HFF-Myc (cell line): ENCODE data around the gene WDFY2.
"Not testable (repeated sequence)": the region's sequence is repeated elsewhere in the genome, so short reads cannot be mapped to it uniquely, and the experiment has no call there.

Experiments used
- DNase-seq: peaks from one replicate; pipeline ENCODE4 v3.0.0-alpha.2; 2011; ENCODE audit warnings: low read depth; ENCODE audit errors: extremely low read depth
- H3K4me3 ChIP-seq: replicated peaks from 2 replicates; pipeline ENCODE4 v1.5.1; 2011; ENCODE audit warnings: low read depth, mild to moderate bottlenecking, control low read depth, low read length
- TF ChIP-seq, protein P1 (sequence below): IDR thresholded peaks from 2 replicates; pipeline ENCODE4 v1.5.1; 2012; ENCODE audit warnings: mild to moderate bottlenecking, low read depth, low read length, control low read depth; ENCODE audit errors: missing control alignments

WDFY2 gene

DNA sequence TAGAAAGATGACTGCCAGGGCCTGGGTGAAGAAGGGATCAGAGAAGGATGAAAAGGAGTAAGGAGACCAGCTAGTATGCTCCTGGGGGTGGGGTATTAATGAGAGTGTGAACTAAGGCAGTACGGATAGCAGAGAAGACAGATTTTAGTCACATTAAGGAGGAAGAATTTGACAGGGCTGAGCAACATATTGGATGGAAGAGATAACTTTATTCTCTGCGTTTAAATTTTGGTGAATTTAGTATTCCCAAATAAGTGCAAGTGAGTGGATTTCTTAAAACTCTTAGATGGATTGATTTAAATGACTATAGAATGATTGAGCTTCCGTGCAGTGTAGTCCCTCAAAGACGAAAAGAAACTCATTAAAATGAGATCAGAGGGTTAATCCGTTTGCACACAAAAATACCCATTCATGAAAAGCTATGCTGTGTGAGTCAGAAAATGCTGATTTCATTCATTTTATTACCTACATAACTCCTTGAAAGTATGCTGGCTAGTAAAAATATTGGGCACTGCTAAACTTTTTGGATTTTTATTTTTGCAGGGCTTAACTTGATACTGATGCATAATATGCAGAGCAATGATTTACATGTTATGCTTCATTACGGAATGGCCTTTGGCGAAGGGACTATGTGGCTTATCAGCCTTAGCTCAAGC is 54.1 kb downstream of the WDFY2 start:
- TF ChIP-seq, protein P1, sequence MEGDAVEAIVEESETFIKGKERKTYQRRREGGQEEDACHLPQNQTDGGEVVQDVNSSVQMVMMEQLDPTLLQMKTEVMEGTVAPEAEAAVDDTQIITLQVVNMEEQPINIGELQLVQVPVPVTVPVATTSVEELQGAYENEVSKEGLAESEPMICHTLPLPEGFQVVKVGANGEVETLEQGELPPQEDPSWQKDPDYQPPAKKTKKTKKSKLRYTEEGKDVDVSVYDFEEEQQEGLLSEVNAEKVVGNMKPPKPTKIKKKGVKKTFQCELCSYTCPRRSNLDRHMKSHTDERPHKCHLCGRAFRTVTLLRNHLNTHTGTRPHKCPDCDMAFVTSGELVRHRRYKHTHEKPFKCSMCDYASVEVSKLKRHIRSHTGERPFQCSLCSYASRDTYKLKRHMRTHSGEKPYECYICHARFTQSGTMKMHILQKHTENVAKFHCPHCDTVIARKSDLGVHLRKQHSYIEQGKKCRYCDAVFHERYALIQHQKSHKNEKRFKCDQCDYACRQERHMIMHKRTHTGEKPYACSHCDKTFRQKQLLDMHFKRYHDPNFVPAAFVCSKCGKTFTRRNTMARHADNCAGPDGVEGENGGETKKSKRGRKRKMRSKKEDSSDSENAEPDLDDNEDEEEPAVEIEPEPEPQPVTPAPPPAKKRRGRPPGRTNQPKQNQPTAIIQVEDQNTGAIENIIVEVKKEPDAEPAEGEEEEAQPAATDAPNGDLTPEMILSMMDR, result no peak
- no peak for DNase-seq

DNA sequence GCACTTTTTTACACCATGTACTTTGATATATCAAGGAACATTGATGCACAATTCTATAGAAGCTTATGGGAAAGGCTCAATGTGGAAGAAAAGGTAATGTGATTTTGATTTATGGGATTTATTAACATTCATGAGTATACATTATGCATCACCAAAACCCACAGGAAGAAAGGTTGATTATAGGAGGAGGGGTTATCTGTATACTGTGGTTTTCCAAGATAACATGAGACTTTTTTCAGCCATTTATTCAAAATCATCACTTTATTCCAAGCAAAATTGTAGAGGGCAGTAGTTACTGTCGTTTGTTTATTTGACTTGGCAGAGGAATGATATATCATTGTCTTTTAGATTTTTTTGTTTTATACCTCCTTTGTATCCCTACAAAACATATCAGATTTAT is 54.9 kb downstream of the WDFY2 start:
- TF ChIP-seq, protein P1, result no peak
- H3K4me3 ChIP-seq, result no peak overlapping the region
- no peak for DNase-seq

More for the DNA sequence above, 54.1 kb downstream of the WDFY2 start:
- H3K4me3 ChIP-seq, result no peak overlapping the region

DNA sequence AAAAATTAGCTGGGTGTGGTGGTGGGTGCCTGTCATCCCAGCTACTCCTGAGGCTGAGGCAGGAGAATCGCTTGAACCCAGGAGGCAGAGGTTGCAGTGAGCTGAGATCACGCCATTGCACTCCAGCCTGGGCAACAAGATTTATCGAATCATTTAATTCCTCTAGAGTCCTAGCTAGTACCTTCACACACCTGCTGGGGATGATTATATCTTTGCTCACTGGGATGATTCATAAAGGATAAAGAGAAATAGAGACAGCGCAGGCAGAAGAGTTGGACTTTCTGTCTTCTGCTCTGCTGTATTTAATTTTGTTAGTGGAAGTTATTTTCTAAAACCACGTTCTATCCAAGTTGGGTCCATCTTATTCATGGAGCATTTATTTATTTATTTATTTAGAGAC is 56.4 kb downstream of the WDFY2 start:
- DNase-seq, H3K4me3 ChIP-seq: not testable (repeated sequence)

DNA sequence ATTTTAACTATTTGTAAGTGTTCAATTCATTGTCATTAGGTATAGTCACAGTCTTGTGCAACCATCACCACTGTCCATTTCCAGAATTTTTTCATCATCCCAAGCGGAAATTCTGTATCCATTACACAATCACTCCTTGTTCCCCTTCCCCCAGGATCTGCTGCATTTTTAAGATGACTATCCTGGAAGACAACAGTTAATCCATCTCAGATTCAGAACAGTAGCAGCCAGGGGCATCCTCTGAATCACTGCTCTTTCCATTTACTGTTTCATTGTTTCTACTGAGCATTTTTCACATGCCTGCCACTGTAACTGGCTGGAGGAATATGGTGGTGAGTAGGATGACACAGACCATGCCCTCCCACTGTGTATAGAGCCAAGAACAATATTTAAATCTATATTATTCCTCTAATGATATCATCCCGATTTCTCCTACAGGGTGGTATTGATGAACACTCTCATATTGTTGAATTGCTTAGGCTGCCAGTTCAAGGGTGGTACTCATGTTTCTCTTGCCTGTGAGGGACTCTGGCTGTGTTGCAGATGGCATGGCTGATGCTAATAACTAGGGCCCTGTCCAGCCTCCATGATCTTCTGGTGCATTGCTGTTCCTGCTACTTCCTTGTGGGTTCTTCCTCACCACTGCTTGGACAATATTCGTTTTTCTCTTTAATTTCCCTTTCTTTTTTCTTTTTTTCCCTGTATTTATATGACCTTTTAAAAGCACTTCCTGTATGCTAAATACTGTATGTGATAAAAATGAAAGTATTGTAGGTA is 59.0 kb downstream of the WDFY2 start:
- TF ChIP-seq, protein P1, result no peak
- no peak overlapping the region for H3K4me3 ChIP-seq
- peak; percentile 83 for DNase-seq

DNA sequence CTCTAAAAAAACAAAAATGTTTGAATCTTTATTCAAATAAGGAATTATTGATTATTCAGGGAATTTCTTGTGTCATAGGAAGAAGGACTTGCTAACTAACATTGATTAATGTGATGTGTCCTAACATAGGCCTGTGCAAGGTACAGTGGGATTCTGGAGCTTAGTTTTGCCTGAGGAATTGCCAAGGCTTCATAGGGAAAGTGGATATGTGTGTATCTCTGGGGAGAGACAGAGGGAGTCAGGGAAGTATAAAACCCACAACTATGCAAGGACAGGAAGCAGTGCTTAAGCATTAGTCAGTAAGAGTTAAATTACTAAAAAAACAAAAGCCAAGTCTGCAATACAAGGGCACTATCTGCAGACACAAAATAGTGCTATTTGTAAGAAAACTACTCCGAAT is 59.6 kb downstream of the WDFY2 start:
- TF ChIP-seq, protein P1, result no peak
- H3K4me3 ChIP-seq, result no peak overlapping the region; the same call in 1 of the 2 replicates
- DNase-seq, result peak; percentile 89

DNA sequence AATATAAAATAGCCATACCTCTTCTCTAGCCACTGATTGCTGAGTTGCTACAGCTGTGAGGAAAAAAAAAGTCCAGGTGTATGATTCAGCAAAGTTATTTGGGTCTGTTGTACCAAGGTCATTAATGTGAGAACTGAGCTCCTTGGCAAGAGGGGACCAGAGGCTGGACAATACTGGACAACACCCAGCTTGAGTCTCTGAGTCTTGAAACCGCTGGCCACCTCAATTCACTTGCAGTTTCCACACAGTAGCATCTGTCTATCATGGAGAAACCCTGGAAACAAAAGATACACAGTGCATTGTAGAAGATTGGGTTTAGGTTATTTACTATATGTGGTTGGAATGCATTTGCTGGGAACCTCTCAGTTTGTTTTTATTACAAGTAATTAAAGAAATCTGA is 60.4 kb downstream of the WDFY2 start:
- H3K4me3 ChIP-seq, result no peak overlapping the region
- TF ChIP-seq, protein P1, result no peak
- DNase-seq, result no peak

DNA sequence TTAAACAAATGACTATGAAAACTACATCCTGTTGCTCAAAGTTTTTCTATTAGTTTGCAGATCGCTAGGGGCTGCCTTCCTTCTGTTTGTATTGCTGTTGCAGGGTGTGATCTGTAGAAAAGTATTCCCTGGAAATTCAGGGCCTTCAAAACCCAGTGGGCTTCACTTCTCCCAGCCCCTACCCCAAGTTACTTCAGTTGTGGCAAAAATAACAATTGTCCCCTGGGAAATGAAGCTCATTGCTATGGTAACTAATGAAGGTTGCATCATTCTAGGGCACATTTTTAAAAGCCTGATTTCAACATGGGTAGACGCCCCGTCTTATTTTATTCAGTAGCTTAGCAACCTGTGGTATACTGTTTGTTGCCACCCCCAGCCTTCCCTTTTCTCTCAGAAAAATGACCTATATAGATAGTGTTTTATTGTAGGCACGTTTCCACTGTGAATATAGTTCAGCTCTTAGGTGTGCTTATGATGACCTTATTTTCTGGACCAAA is 60.9 kb downstream of the WDFY2 start:
- TF ChIP-seq, protein P1, result no peak
- DNase-seq, result no peak
- no peak overlapping the region for H3K4me3 ChIP-seq
